Adrenal gland (tissue), 12 donors: Measurements from ENCODE around the gene SH3RF2. TPM values are rescaled to one million over a fixed set of nuclear protein-coding genes. Genes with fewer than 3 reads are reported as not detected.

ENCODE experiments used
- DNase-seq, 7 donors: peaks; one replicate each; pipeline ENCODE4 v3.0.0-alpha.2; 2019 to 2020
- H3K27ac ChIP-seq, 5 donors: fragments of 200-600 bp; sonication (generic) in 4 of 5; 1 replicate in 3 of 5; 2 replicates in 2 of 5; pipeline versions ENCODE4 v1.5.1 to v1.8.0; 2016 to 2020; ENCODE audit warnings: mild to moderate bottlenecking in 1 of 5
- H3K27me3 ChIP-seq: fragments of 200-600 bp; 2 replicates; pipeline ENCODE4 v1.8.0; 2021
- H3K36me3 ChIP-seq, 2 donors: fragments of 200-600 bp; replicated peaks in 1 of 2; 1 replicate in 1 of 2; 2 replicates in 1 of 2; pipeline versions ENCODE4 v1.5.1 to v1.8.0; 2018 to 2022
- H3K4me1 ChIP-seq, 2 donors: fragments of 200-600 bp; replicated peaks in 1 of 2; 1 replicate in 1 of 2; 2 replicates in 1 of 2; pipeline versions ENCODE4 v1.5.1 to v1.8.0; 2018 to 2021
- H3K4me3 ChIP-seq, 4 donors: fragments of 200-600 bp; sonication (generic) in 3 of 4; one replicate each; pipeline ENCODE4 v1.5.1; 2016 to 2018
- H3K9me3 ChIP-seq, 3 donors: fragments of 200-600 bp; sonication (generic) in 1 of 3; replicated peaks in 1 of 3; 1 replicate in 2 of 3; 2 replicates in 1 of 3; pipeline versions ENCODE4 v1.5.1 to v1.8.0; 2016 to 2021
- POLR2A ChIP-seq, 2 donors: fragments of 450-650 bp; IDR thresholded peaks; one replicate each; pipeline ENCODE4 v1.6.1; 2017; ENCODE audit warnings: antibody characterized with exemption in 2 of 2, mild to moderate bottlenecking in 2 of 2, moderate library complexity in 1 of 2
- WGBS, 4 donors: extraction: QIAGEN DNeasy Blood & Tissue Kit in 2 of 4; methylation state at CpG; one replicate each; pipeline versions ENCODE4 v1.1.5 to v1.1.7; 2013 to 2017; 5-methylcytosine and 5-hydroxymethylcytosine counted together
- intact Hi-C, 2 donors: fragments of 100-400 bp; cut with DNase I; formaldehyde crosslinking; loops; one replicate each; pipeline versions ENCODE4 v1.14.1 to v1.15.0; 2022 to 2023
- polyA plus RNA-seq, 3 donors: library from polyadenylated mRNA; stranded (reverse); fragments of 200-250 nt in 2 of 3; fragments of 350-450 nt in 1 of 3; fragmentation: Illumina TruSeq in 1 of 3; extraction: RNeasy Lipid Tissue Mini Kit (QIAGEN cat#74804) in 1 of 3; gene quantifications; one replicate each; pipeline ENCODE4 v1.2.3, GENCODE V29; 2013 to 2014
- total RNA-seq, 9 donors: library from RNA; depleted of rRNA in 4 of 9; stranded (reverse); fragments of >200 nt in 4 of 9; fragments of 120-200 nt in 1 of 9; fragmentation: NEBNext Ultra II Directional in 1 of 9; extraction: Animal tissue kit (Norgen Biotek cat#: 25700) in 1 of 9; gene quantifications; one replicate each; pipeline versions ENCODE4 v1.1.0 to v1.2.4, GENCODE V29; 2013 to 2023
- TF ChIP-seq, protein P1 (sequence below), 6 experiments: fragments of 450-650 bp in 4 of 6; fragments of 200-600 bp in 2 of 6; sonication (generic) in 1 of 6; IDR thresholded peaks; 1 replicate in 5 of 6; 2 replicates in 1 of 6; pipeline versions ENCODE4 v1.5.1 to v1.8.0; 2016 to 2021; ENCODE audit warnings: antibody characterized with exemption in 6 of 6, mild to moderate bottlenecking in 2 of 6, moderate library complexity in 1 of 6
- donor health status: healthy with polysubstance abuse.
- donor health status: Bipolar disorder and iron deficiency.
- donor health status: DM: yes; HTN: yes; CAD: no.
- donor health status: DM: no; HTN: no; CAD: no.
- donor health status: DM: no; HTN: no; CAD: no.
- donor health status: DM: yes; HTN: yes; CAD: no.

SH3RF2 gene
- total and polyA plus RNA-seq, 12 donors, result 0.60 to 3.8 (median 1.2) TPM

GRCh38 chr5:146078566-146078965, 142.2 kb downstream of the SH3RF2 start:
- no peaks in the 10 kb centered on the region for H3K9me3 ChIP-seq
- H3K4me1 ChIP-seq, result no peaks in the 10 kb centered on the region
- no peak overlapping the region for H3K4me3 ChIP-seq
- DNase-seq, result no peak
- no peaks in the 10 kb centered on the region for H3K27me3 ChIP-seq
- no peak overlapping the region for H3K27ac ChIP-seq
- intact Hi-C loops, result no loop called here
- 50 to 77% (median 61%) methylated on average over 2 of the region's 2 CpGs for WGBS, 4 donors
- no peaks in the 10 kb centered on the region for H3K36me3 ChIP-seq
- no peak for TF ChIP-seq POLR2A (IDR thresholded peaks at IDR 0.05)
- TF ChIP-seq, protein P1, sequence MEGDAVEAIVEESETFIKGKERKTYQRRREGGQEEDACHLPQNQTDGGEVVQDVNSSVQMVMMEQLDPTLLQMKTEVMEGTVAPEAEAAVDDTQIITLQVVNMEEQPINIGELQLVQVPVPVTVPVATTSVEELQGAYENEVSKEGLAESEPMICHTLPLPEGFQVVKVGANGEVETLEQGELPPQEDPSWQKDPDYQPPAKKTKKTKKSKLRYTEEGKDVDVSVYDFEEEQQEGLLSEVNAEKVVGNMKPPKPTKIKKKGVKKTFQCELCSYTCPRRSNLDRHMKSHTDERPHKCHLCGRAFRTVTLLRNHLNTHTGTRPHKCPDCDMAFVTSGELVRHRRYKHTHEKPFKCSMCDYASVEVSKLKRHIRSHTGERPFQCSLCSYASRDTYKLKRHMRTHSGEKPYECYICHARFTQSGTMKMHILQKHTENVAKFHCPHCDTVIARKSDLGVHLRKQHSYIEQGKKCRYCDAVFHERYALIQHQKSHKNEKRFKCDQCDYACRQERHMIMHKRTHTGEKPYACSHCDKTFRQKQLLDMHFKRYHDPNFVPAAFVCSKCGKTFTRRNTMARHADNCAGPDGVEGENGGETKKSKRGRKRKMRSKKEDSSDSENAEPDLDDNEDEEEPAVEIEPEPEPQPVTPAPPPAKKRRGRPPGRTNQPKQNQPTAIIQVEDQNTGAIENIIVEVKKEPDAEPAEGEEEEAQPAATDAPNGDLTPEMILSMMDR (IDR thresholded peaks at IDR 0.05), result no peak

GRCh38 chr5:146079695-146080373, 143.5 kb downstream of the SH3RF2 start:
- DNase-seq, result no peak
- Histone ChIP-seq H3K9me3 (no peaks in the 10 kb centered on the region), H3K27me3 (no peaks in the 10 kb centered on the region), H3K4me1 (no peaks in the 10 kb centered on the region), H3K36me3 (no peaks in the 10 kb centered on the region), H3K27ac (no peak overlapping the region), H3K4me3 (no peak overlapping the region)
- no peak for TF ChIP-seq POLR2A (IDR thresholded peaks at IDR 0.05)
- 53 to 57% (median 56%) methylated on average over 7 of the region's 7 CpGs for WGBS, 4 donors
- intact Hi-C loops, result no loop called here

- no peak for DNase-seq
- intact Hi-C loops, result no loop called here
- Histone ChIP-seq H3K36me3 (no peaks in the 10 kb centered on the region), H3K27ac (no peak overlapping the region), H3K9me3 (no peaks in the 10 kb centered on the region), H3K4me3 (no peak overlapping the region), H3K27me3 (no peaks in the 10 kb centered on the region), H3K4me1 (no peaks in the 10 kb centered on the region)
- no peak for TF ChIP-seq POLR2A (IDR thresholded peaks at IDR 0.05)
- TF ChIP-seq, protein P1 (IDR thresholded peaks at IDR 0.05), result no peak
- WGBS, 4 donors, result 46 to 69% (median 52%) methylated on average over 6 of the region's 6 CpGs
These were observed 145.2 kb downstream of the SH3RF2 start for GRCh38 chr5:146081556-146081955.

GRCh38 chr5:146082798-146083197, 146.4 kb downstream of the SH3RF2 start:
- no peak for DNase-seq
- 89 to 93% (median 92%) methylated on average over 3 of the region's 3 CpGs for WGBS, 4 donors
- H3K4me3 ChIP-seq, result no peak overlapping the region
- H3K9me3 ChIP-seq, result no peaks in the 10 kb centered on the region
- intact Hi-C loops, result no loop called here
- no peaks in the 10 kb centered on the region for H3K4me1 ChIP-seq
- no peaks in the 10 kb centered on the region for H3K27me3 ChIP-seq
- TF ChIP-seq, protein P1 (IDR thresholded peaks at IDR 0.05), result no peak
- TF ChIP-seq POLR2A (IDR thresholded peaks at IDR 0.05), result no peak
- H3K27ac ChIP-seq, result no peak overlapping the region
- no peaks in the 10 kb centered on the region for H3K36me3 ChIP-seq

GRCh38 chr5:146084376-146084775, 148.0 kb downstream of the SH3RF2 start:
- no peaks in the 10 kb centered on the region for H3K4me1 ChIP-seq
- WGBS, 4 donors, result 93 to 100% (median 97%) methylated on average over 4 of the region's 4 CpGs
- TF ChIP-seq, protein P1 (IDR thresholded peaks at IDR 0.05), result no peak
- no peak for TF ChIP-seq POLR2A (IDR thresholded peaks at IDR 0.05)
- H3K36me3 ChIP-seq, result no peaks in the 10 kb centered on the region
- H3K27me3 ChIP-seq, result no peaks in the 10 kb centered on the region
- no peak for DNase-seq
- no peak overlapping the region for H3K4me3 ChIP-seq
- H3K9me3 ChIP-seq, result no peaks in the 10 kb centered on the region
- intact Hi-C loops, result no loop called here
- no peak overlapping the region for H3K27ac ChIP-seq
